Ectodermal cell (in vitro differentiated cells): ENCODE data around the gene FERD3L.

ENCODE experiments used
- H3K27ac ChIP-seq: 2 replicates; pipeline ENCODE4 v1.7.0; 2013; ENCODE audit warnings: mild to moderate bottlenecking, low read depth, low read length; ENCODE audit not compliant: insufficient read depth, poor library complexity, severe bottlenecking
- H3K27me3 ChIP-seq: 2 replicates; pipeline ENCODE4 v1.7.0; 2013; ENCODE audit warnings: mild to moderate bottlenecking, low read length; ENCODE audit not compliant: insufficient read depth, control insufficient read depth, poor library complexity, severe bottlenecking
- H3K36me3 ChIP-seq: one replicate; pipeline ENCODE4 v1.7.0; 2013; ENCODE audit warnings: low read length; ENCODE audit not compliant: control insufficient read depth, insufficient read depth
- H3K4me1 ChIP-seq: one replicate; pipeline ENCODE4 v1.7.0; 2013; ENCODE audit warnings: low read length; ENCODE audit not compliant: control insufficient read depth, insufficient read depth
- H3K4me3 ChIP-seq: 2 replicates; pipeline ENCODE4 v1.7.0; 2013; ENCODE audit warnings: low read depth, low read length, control low read depth; ENCODE audit not compliant: insufficient read depth
- H3K9me3 ChIP-seq: 2 replicates; pipeline ENCODE4 v1.7.0; 2013; ENCODE audit warnings: mild to moderate bottlenecking, low read length, moderate library complexity; ENCODE audit not compliant: control insufficient read depth
- WGBS, 2 experiments: methylation state at CpG; one replicate each; pipeline ENCODE4 v1.1.7; 2013; ENCODE audit warnings: missing lambda C conversion rate in 2 of 2; 5-methylcytosine and 5-hydroxymethylcytosine counted together

Gene FERD3L

DNA sequence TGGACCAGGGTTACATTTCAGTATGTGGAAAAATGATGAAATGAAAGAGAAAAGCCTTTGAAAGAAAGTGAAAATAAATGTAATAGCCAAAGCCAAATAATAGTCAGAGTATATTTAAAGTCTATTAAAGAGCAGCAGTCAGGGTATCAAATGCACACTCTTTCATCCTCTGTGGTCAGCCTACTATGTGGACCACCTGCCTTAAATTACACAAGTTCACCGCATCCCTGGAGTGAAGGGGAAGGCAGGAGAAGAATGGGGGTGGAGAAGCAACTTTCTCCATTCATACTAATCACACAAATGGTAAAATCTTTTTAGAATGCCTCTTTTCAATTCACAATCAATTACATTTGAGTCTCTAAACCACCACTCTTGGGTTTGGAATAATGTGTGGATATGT is 43.7 kb downstream of the FERD3L start:
- Histone ChIP-seq H3K4me3 (no peak overlapping the region), H3K27ac (no peak overlapping the region), H3K4me1 (peaks cover 4% of the 10 kb centered on the region), H3K9me3 (no peaks in the 10 kb centered on the region), H3K27me3 (peaks cover 31% of the 10 kb centered on the region), H3K36me3 (no peaks in the 10 kb centered on the region)
- 80% methylated on average over 1 of the region's 1 CpG; no CpG with 5 or more reads in 1 of the 2 experiments for WGBS, 2 experiments

DNA sequence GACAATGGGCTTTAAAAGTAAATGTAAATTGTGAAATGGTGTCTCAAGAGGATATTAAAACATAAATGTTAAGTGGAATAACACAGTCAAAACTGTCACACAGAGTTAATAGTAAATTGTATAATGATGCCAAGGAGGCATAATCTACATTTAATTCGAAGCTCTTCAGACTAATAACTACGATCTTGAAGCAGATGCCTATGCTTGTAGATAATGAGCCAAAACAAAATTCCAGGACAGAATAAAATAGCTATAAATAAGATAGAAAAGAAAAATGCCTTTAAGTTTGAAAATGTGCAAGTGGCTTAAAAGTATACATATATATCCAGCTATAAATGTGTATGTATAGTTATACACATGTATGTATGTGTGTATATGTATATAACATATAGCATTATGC is 45.3 kb downstream of the FERD3L start:
- no peaks in the 10 kb centered on the region for H3K36me3 ChIP-seq
- H3K9me3 ChIP-seq: no peaks in the 10 kb centered on the region
- no peak overlapping the region for H3K4me3 ChIP-seq
- peaks cover 15% of the 10 kb centered on the region for H3K27me3 ChIP-seq
- 90% methylated on average over 2 of the region's 2 CpGs; no CpG with 5 or more reads in 1 of the 2 experiments for WGBS, 2 experiments
- H3K27ac ChIP-seq: no peak overlapping the region
- no peaks in the 10 kb centered on the region for H3K4me1 ChIP-seq

DNA sequence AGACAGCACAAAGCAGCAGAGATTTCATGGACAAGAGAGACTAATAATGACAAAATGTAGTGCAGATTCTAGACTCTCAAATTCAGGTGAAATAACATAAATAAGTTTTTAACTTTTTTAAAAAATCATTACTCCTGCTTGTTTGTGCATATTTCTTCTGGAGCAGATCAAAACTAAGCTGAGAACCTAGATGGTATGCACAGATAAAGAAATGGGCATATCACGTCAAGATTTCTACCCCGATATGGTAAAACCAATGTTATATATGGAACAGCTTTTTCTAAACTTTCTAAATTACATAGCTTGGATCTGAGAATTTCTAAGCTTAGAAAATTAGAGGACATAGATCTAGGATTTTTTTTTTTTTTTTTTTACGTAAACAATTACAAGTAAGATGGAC is 46.0 kb downstream of the FERD3L start:
- 50 to 94% methylated on average over 1 to 3 of the region's 3 CpGs for WGBS, 2 experiments
- Histone ChIP-seq H3K4me3 (no peak overlapping the region), H3K36me3 (no peaks in the 10 kb centered on the region), H3K4me1 (no peaks in the 10 kb centered on the region), H3K9me3 (no peaks in the 10 kb centered on the region), H3K27me3 (peaks cover 8% of the 10 kb centered on the region), H3K27ac (no peak overlapping the region)

- Histone ChIP-seq H3K9me3 (no peaks in the 10 kb centered on the region), H3K27me3 (peaks cover 5% of the 10 kb centered on the region), H3K4me1 (no peaks in the 10 kb centered on the region), H3K4me3 (no peak overlapping the region), H3K36me3 (no peaks in the 10 kb centered on the region), H3K27ac (no peak overlapping the region)
- 100% methylated on average over 1 of the region's 1 CpG; no CpG with 5 or more reads in 1 of the 2 experiments for WGBS, 2 experiments
Observed at GRCh38 chr7:19098510-19098909, 46.7 kb downstream of the FERD3L start.

GRCh38 chr7:19097165-19098055 is 47.8 kb downstream of the FERD3L start:
- no peak overlapping the region for H3K27ac ChIP-seq
- peaks cover under 1% of the 10 kb centered on the region for H3K27me3 ChIP-seq
- H3K4me1 ChIP-seq: no peaks in the 10 kb centered on the region
- no peaks in the 10 kb centered on the region for H3K9me3 ChIP-seq
- H3K4me3 ChIP-seq: no peak overlapping the region
- 94 to 97% methylated on average over 6 to 8 of the region's 9 CpGs for WGBS, 2 experiments
- H3K36me3 ChIP-seq: no peaks in the 10 kb centered on the region

DNA sequence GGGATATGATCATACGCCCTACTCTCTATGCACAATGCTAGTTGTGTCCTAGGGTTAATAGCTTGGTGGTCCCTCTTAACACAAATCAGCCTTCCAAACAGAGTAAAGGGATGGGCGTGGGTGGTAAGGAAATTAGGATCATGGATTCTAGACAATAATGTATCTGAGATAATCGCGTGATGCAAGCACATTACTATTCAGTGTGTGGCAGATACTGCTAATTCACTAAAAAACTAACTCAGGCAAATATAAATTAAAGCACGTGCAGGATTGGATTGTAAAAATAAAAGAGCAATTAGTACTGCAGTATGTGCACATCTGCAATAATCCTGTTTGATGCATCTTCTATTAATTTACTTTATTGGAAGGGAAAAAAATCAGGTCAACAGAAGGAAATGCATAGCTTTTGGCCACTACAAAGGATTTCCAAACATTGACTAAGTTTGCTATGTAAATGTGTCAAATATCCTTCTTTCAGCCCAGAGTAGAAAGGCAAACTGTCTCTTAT is 49.8 kb downstream of the FERD3L start:
- Histone ChIP-seq H3K4me3 (no peak overlapping the region), H3K36me3 (no peaks in the 10 kb centered on the region), H3K9me3 (no peaks in the 10 kb centered on the region), H3K27me3 (no peaks in the 10 kb centered on the region), H3K4me1 (no peaks in the 10 kb centered on the region), H3K27ac (no peak overlapping the region)
- WGBS, 2 experiments: 87 to 89% methylated on average over 5 of the region's 5 CpGs
